ENCODE data around the gene GNAI3. TPM values are rescaled to one million over a fixed set of nuclear protein-coding genes. Genes with fewer than 3 reads are reported as not detected.

Gene GNAI3
- total and polyA plus RNA-seq, 2 donors (not counting 3 experiments of a cell fraction or from before 2014, with no cell fraction given), result 5.0 to 14.0 TPM

DNA sequence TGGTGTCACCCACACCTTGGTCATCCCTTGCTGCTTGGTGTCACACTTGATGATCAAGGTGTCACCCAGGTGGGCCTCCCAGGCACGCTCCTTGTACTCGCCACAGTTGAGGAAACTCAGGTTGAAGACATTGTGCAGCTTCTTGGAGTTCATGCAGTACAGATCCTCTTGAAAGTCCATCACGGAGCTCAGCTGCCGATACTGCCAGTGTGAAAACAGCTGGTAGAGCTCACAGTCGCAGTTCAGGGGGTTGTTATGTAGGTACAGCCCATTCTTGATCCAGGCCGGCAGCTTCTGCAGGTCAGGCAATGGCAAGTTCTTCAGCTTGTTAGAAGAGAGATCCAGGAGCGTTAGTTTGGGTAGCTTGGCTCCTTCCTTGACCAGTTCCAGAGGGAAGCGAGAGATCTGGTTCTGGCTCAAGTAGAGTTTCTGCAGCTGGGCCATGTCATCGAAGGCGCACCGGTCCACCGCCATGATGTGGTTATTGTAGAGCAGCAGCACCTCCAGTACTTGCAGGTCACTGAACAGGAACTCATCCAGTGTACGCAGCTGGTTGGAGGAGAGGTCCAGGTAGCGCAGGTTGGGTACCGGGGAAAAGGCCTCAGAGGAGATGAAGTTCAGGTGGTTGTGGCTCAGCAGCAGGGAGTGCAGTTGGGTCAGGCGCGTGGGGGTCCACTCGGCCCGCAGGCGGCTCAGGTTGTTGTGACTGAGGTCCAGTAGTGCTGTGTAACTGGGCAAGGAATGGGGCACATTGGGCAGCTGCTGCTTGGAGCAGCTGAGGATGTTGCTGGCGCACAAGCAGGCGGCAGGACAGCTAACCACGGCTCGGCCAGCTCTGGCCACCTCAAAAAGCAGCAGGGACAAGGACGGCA lies 40.2 kb upstream of the GNAI3 start:
- TF ChIP-seq, protein P1, sequence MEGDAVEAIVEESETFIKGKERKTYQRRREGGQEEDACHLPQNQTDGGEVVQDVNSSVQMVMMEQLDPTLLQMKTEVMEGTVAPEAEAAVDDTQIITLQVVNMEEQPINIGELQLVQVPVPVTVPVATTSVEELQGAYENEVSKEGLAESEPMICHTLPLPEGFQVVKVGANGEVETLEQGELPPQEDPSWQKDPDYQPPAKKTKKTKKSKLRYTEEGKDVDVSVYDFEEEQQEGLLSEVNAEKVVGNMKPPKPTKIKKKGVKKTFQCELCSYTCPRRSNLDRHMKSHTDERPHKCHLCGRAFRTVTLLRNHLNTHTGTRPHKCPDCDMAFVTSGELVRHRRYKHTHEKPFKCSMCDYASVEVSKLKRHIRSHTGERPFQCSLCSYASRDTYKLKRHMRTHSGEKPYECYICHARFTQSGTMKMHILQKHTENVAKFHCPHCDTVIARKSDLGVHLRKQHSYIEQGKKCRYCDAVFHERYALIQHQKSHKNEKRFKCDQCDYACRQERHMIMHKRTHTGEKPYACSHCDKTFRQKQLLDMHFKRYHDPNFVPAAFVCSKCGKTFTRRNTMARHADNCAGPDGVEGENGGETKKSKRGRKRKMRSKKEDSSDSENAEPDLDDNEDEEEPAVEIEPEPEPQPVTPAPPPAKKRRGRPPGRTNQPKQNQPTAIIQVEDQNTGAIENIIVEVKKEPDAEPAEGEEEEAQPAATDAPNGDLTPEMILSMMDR (IDR thresholded peaks at IDR 0.05; ENCODE audit: extremely low read depth in 1 of 2, insufficient read depth in 1 of 2, low read depth in 1 of 2, low read length in 2 of 2), result no peak
- no peak for TF ChIP-seq EZH2 (IDR thresholded peaks at IDR 0.05; ENCODE audit: borderline replicate concordance, low read depth, low read length, severe bottlenecking)
- no peak for TF ChIP-seq JUN (IDR thresholded peaks at IDR 0.05; ENCODE audit: borderline replicate concordance, insufficient read depth, insufficient read length, low read depth)
- TF ChIP-seq, protein P2, sequence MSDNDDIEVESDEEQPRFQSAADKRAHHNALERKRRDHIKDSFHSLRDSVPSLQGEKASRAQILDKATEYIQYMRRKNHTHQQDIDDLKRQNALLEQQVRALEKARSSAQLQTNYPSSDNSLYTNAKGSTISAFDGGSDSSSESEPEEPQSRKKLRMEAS (IDR thresholded peaks at IDR 0.05; ENCODE audit: insufficient read depth, insufficient read length), result no peak
- no peak for TF ChIP-seq GATA2 (IDR thresholded peaks at IDR 0.05; ENCODE audit: insufficient read depth, insufficient read length, low read depth, low read length)
- no peak for TF ChIP-seq POLR2AphosphoS5 (IDR thresholded peaks at IDR 0.05; ENCODE audit: insufficient read depth, low read depth, low read length)
- no peak for TF ChIP-seq FOS (IDR thresholded peaks at IDR 0.05; ENCODE audit: borderline replicate concordance, insufficient read depth, low read length)
- TF ChIP-seq POLR2A (IDR thresholded peaks at IDR 0.05; ENCODE audit: low read depth, low read length), result no peak
- TF ChIP-seq MYC (IDR thresholded peaks at IDR 0.05; ENCODE audit: low read depth, low read length), result no peak
- Histone ChIP-seq H2AFZ (ENCODE audit: low read depth, low read length) (no peak overlapping the region), H3K4me2 (ENCODE audit: insufficient read depth, low read length) (no peak overlapping the region), H3K9ac (replicated peaks; ENCODE audit: extremely low read depth, insufficient read depth, low read length) (no peak overlapping the region), H4K20me1 (replicated peaks; ENCODE audit: control insufficient read depth, extremely low read depth, insufficient read depth, low read length) (no peaks in the 10 kb centered on the region), H3K4me1 (ENCODE audit: control insufficient read depth, extremely low read depth, insufficient read depth, low read length) (peaks cover 6% of the 10 kb centered on the region), H3K9me1 (replicated peaks; ENCODE audit: control insufficient read depth, extremely low read depth, insufficient read depth, low read length) (no peaks in the 10 kb centered on the region), H3K79me2 (ENCODE audit: control insufficient read depth, insufficient read depth, low read length) (no peaks in the 10 kb centered on the region), H3K27me3 (ENCODE audit: control insufficient read depth in 2 of 2, insufficient read depth in 2 of 2, low read length in 2 of 2) (peaks cover 10 to 21% of the 10 kb centered on the region in 2 experiments), H3K36me3 (ENCODE audit: control insufficient read depth in 2 of 2, extremely low read depth in 1 of 2, insufficient read depth in 2 of 2, low read length in 2 of 2) (no peaks in the 10 kb centered on the region), H3K27ac (ENCODE audit: insufficient read depth, low read depth, low read length) (no peak overlapping the region), H3K4me3 (replicated peaks in 1 of 3; ENCODE audit: insufficient read depth in 1 of 3, low read depth in 1 of 3, low read length in 3 of 3) (no peak overlapping the region), H3K9me3 (replicated peaks; ENCODE audit: control insufficient read depth, insufficient read depth, low read length) (no peaks in the 10 kb centered on the region)
- POLR2A ChIA-PET, result no interaction called here
- CTCF ChIA-PET, result interaction anchor here (1.6 to 23.0 kb wide), 5 partner anchors 9 to 23 kb away, joined by 9 to 955 read pairs (median 19); partner anchors contain the start of genes CYB561D1 and GPR61
- dilution Hi-C loops (cut with MboI; ENCODE audit: extremely low pct_ligation_motif_present, low sequenced_read_pairs), result no loop called here
- no TSS peak for BruUV-seq (replicated peaks)
- no peak for FAIRE-seq
- intact Hi-C loops (cut with micrococcal nuclease), result no loop called here
- DNase-seq (ENCODE audit: low read depth, low spot score), result no peak

Measured in endothelial cell of umbilical vein (primary cell).